ENCODE results near the gene HSPH1. TPM values are rescaled to one million over a fixed set of nuclear protein-coding genes. Genes with fewer than 3 reads are reported as not detected.

The HSPH1 gene
- total and polyA plus RNA-seq, 2 of the 13 experiments (the other 11 are each of a cell fraction or from before 2014, with no cell fraction given): 13.0 to 62.9 TPM

DNA sequence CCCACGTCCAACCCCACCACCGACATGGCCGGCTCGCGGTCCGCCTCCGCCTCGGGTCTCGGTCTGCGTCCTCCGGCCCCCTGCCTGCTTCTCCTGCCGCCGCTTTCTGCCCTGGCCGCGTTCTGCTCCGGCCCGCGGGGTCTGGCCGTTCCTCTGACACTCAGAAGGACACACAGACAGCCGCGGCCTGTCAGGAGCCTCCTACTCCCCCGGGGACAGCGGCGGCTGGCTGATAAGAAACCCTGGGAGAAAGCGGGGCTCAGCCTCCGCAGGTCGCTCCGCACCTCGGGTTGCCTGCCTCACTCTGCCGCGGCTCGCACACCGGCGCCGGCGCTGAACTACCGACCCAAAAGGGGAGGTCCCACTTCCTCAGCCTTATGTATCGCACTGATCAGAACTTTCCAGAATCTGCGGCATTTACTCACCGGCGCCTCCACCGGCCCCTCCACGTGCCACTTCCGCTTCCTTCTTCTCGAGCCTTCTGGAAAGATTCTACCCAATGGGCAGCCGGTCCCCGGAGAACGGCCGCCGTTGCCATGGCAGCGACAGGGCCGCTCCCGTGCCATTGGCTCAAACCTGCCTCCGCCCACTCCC lies at the start of gene HSPH1 (continued):
- TF ChIP-seq, protein P1, sequence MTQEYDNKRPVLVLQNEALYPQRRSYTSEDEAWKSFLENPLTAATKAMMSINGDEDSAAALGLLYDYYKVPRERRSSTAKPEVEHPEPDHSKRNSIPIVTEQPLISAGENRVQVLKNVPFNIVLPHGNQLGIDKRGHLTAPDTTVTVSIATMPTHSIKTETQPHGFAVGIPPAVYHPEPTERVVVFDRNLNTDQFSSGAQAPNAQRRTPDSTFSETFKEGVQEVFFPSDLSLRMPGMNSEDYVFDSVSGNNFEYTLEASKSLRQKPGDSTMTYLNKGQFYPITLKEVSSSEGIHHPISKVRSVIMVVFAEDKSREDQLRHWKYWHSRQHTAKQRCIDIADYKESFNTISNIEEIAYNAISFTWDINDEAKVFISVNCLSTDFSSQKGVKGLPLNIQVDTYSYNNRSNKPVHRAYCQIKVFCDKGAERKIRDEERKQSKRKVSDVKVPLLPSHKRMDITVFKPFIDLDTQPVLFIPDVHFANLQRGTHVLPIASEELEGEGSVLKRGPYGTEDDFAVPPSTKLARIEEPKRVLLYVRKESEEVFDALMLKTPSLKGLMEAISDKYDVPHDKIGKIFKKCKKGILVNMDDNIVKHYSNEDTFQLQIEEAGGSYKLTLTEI (CRISPR knock-in tag; conservative IDR thresholded peaks at IDR 0.05): no peak
- TF ChIP-seq, protein P2, sequence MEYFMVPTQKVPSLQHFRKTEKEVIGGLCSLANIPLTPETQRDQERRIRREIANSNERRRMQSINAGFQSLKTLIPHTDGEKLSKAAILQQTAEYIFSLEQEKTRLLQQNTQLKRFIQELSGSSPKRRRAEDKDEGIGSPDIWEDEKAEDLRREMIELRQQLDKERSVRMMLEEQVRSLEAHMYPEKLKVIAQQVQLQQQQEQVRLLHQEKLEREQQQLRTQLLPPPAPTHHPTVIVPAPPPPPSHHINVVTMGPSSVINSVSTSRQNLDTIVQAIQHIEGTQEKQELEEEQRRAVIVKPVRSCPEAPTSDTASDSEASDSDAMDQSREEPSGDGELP (IDR thresholded peaks at IDR 0.05; ENCODE audit: borderline replicate concordance, low read depth): no peak
- TF ChIP-seq, protein P3, sequence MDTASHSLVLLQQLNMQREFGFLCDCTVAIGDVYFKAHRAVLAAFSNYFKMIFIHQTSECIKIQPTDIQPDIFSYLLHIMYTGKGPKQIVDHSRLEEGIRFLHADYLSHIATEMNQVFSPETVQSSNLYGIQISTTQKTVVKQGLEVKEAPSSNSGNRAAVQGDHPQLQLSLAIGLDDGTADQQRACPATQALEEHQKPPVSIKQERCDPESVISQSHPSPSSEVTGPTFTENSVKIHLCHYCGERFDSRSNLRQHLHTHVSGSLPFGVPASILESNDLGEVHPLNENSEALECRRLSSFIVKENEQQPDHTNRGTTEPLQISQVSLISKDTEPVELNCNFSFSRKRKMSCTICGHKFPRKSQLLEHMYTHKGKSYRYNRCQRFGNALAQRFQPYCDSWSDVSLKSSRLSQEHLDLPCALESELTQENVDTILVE (CRISPR knock-in tag; IDR thresholded peaks at IDR 0.05): peak; percentile 78
- TF ChIP-seq PCBP1 (IDR thresholded peaks at IDR 0.05; ENCODE audit: borderline replicate concordance, low read depth, low read length) (0 out of 2 replicates have a peak, but pooled peaks have one; percentile 59), ZNF776 (CRISPR knock-in tag; IDR thresholded peaks at IDR 0.05) (no peak), ZEB1 (IDR thresholded peaks at IDR 0.05; ENCODE audit: insufficient replicate concordance, low read depth) (no peak), ZNF501 (CRISPR knock-in tag; IDR thresholded peaks at IDR 0.05) (no peak), ZNF772 (CRISPR knock-in tag; IDR thresholded peaks at IDR 0.05) (peak; percentile 16; the same call in 1 of the 2 replicates), PAF1 (CRISPR knock-in tag; IDR thresholded peaks at IDR 0.05) (no peak), SALL2 (CRISPR knock-in tag; IDR thresholded peaks at IDR 0.05) (no peak; the same call in 1 of the 2 replicates), SOX6 (IDR thresholded peaks at IDR 0.05) (no peak), SOX6 (CRISPR knock-in tag; IDR thresholded peaks at IDR 0.05) (peak; percentile 47; the same call in 1 of the 2 replicates), MEF2D (CRISPR knock-in tag; IDR thresholded peaks at IDR 0.05) (no peak), GATA4 (IDR thresholded peaks at IDR 0.05; ENCODE audit: borderline replicate concordance, low read depth) (no peak), ZNF335 (CRISPR knock-in tag; IDR thresholded peaks at IDR 0.05) (peak; percentile 59; the same call in 1 of the 2 replicates), JARID2 (CRISPR knock-in tag; IDR thresholded peaks at IDR 0.05; ENCODE audit: insufficient replicate concordance) (no peak)
- TF ChIP-seq, protein P4, sequence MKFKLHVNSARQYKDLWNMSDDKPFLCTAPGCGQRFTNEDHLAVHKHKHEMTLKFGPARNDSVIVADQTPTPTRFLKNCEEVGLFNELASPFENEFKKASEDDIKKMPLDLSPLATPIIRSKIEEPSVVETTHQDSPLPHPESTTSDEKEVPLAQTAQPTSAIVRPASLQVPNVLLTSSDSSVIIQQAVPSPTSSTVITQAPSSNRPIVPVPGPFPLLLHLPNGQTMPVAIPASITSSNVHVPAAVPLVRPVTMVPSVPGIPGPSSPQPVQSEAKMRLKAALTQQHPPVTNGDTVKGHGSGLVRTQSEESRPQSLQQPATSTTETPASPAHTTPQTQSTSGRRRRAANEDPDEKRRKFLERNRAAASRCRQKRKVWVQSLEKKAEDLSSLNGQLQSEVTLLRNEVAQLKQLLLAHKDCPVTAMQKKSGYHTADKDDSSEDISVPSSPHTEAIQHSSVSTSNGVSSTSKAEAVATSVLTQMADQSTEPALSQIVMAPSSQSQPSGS (CRISPR knock-in tag; IDR thresholded peaks at IDR 0.05): peak; percentile 22; the same call in 1 of the 2 replicates
- TF ChIP-seq, protein P5, sequence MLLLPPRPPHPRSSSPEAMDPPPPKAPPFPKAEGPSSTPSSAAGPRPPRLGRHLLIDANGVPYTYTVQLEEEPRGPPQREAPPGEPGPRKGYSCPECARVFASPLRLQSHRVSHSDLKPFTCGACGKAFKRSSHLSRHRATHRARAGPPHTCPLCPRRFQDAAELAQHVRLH (CRISPR knock-in tag; IDR thresholded peaks at IDR 0.05; ENCODE audit: borderline replicate concordance, low read depth): no peak
- TF ChIP-seq, protein P6, sequence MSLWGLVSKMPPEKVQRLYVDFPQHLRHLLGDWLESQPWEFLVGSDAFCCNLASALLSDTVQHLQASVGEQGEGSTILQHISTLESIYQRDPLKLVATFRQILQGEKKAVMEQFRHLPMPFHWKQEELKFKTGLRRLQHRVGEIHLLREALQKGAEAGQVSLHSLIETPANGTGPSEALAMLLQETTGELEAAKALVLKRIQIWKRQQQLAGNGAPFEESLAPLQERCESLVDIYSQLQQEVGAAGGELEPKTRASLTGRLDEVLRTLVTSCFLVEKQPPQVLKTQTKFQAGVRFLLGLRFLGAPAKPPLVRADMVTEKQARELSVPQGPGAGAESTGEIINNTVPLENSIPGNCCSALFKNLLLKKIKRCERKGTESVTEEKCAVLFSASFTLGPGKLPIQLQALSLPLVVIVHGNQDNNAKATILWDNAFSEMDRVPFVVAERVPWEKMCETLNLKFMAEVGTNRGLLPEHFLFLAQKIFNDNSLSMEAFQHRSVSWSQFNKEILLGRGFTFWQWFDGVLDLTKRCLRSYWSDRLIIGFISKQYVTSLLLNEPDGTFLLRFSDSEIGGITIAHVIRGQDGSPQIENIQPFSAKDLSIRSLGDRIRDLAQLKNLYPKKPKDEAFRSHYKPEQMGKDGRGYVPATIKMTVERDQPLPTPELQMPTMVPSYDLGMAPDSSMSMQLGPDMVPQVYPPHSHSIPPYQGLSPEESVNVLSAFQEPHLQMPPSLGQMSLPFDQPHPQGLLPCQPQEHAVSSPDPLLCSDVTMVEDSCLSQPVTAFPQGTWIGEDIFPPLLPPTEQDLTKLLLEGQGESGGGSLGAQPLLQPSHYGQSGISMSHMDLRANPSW (CRISPR knock-in tag; IDR thresholded peaks at IDR 0.05; ENCODE audit: borderline replicate concordance): no peak
- TF ChIP-seq, protein P7, sequence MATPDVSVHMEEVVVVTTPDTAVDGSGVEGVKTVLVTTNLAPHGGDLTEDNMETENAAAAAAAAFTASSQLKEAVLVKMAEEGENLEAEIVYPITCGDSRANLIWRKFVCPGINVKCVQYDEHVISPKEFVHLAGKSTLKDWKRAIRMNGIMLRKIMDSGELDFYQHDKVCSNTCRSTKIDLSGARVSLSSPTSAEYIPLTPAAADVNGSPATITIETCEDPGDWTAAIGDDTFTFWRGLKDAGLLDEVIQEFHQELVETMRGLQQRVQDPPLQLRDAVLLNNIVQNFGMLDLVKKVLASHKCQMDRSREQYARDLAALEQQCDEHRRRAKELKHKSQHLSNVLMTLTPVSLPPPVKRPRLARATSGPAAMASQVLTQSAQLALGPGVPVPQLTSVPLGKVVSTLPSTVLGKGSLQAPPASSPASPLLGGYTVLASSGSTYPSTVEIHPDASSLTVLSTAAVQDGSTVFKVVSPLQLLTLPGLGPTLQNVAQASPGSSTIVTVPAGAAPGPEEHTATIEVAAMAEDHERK (CRISPR knock-in tag; IDR thresholded peaks at IDR 0.05; ENCODE audit: low read depth): no peak

Data from HepG2 (cell line).